Mucosa of descending colon (tissue), 3 donors: ENCODE measurements around the gene ARID1B. TPM values are rescaled to one million over a fixed set of nuclear protein-coding genes. Genes with fewer than 3 reads are reported as not detected.
"Not testable (repeated sequence)": the region's sequence is repeated elsewhere in the genome, so short reads cannot be mapped to it uniquely, and the experiment has no call there.

Experiments
- ATAC-seq: fragments of 200-7000 bp; cut with Tn5 transposase; one replicate; pipeline ENCODE4 v1.9.1; 2020; ENCODE audit warnings: mild to moderate bottlenecking, moderate library complexity
- DNase-seq, 3 donors: peaks; one replicate each; pipeline ENCODE4 v3.0.0-alpha.2; 2020
- H3K36me3 ChIP-seq: fragments of 200-600 bp; one replicate; pipeline ENCODE4 v1.8.0; 2021; ENCODE audit warnings: low read depth, mild to moderate bottlenecking
- H3K4me1 ChIP-seq: fragments of 200-600 bp; one replicate; pipeline ENCODE4 v1.8.0; 2021; ENCODE audit warnings: low read depth, mild to moderate bottlenecking
- H3K4me3 ChIP-seq: fragments of 200-600 bp; one replicate; pipeline ENCODE4 v1.8.0; 2021; ENCODE audit warnings: mild to moderate bottlenecking
- H3K9me3 ChIP-seq: fragments of 200-600 bp; one replicate; pipeline ENCODE4 v1.8.0; 2021; ENCODE audit warnings: mild to moderate bottlenecking
- CTCF ChIP-seq: fragments of 200-600 bp; IDR thresholded peaks from one replicate; pipeline ENCODE4 v1.8.0; 2022; ENCODE audit warnings: antibody characterized with exemption, mild to moderate bottlenecking
- intact Hi-C, 2 donors: fragments of 100-400 bp; cut with DNase I in 1 of 2; cut with micrococcal nuclease in 1 of 2; formaldehyde crosslinking; loops; one replicate each; pipeline versions ENCODE4 v1.11.0 to v1.11.1; 2022; cut with DNase I, micrococcal nuclease
- total RNA-seq, 3 donors: library from RNA; stranded (reverse); fragmentation: NEBNext Ultra II Directional in 2 of 3; extraction: Animal tissue kit (Norgen Biotek cat#: 25700) in 2 of 3; gene quantifications; one replicate each; pipeline versions ENCODE4 v1.2.1 to v1.2.4, GENCODE V29; 2021 to 2023
- donor health status: DM: no; HTN: no; CAD: no; lungs with moderate emphysema.
- donor health status: DM: no; HTN: no; CAD: no.
- donor health status: DM: no; HTN: yes; CAD: no.

Gene ARID1B
- total RNA-seq, 3 donors from 2014 or later = 71.8 to 102 (median 101) TPM

GRCh38 chr6:156943816-156944215 lies 166.6 kb downstream of the ARID1B start:
- DNase-seq = no peak
- Histone ChIP-seq H3K36me3 (no peaks in the 10 kb centered on the region), H3K9me3 (no peaks in the 10 kb centered on the region), H3K4me3 (no peak overlapping the region), H3K4me1 (no peaks in the 10 kb centered on the region)
- no peak for TF ChIP-seq CTCF
- no peak for ATAC-seq
- intact Hi-C loops = no loop called here

- ATAC-seq (no peak), DNase-seq (no peak)
- no peaks in the 10 kb centered on the region for H3K9me3 ChIP-seq
- intact Hi-C loops = no loop called here
- no peak overlapping the region for H3K4me3 ChIP-seq
- no peak for TF ChIP-seq CTCF
- peaks cover 5% of the 10 kb centered on the region for H3K4me1 ChIP-seq
- H3K36me3 ChIP-seq = no peaks in the 10 kb centered on the region
These were observed 167.2 kb downstream of the ARID1B start for GRCh38 chr6:156944412-156944811.

- intact Hi-C loops, H3K4me1 ChIP-seq, H3K4me3 ChIP-seq, H3K9me3 ChIP-seq, ATAC-seq, H3K36me3 ChIP-seq, DNase-seq: not testable (repeated sequence)
These were observed 168.6 kb downstream of the ARID1B start for GRCh38 chr6:156945789-156946172.

- H3K36me3 ChIP-seq = no peaks in the 10 kb centered on the region
- H3K4me3 ChIP-seq = no peak overlapping the region
- ATAC-seq = no peak
- no peaks in the 10 kb centered on the region for H3K9me3 ChIP-seq
- intact Hi-C loops = no loop called here
- no peak for DNase-seq
- no peak for TF ChIP-seq CTCF
- peaks cover 8% of the 10 kb centered on the region for H3K4me1 ChIP-seq
These were observed 169.3 kb downstream of the ARID1B start for GRCh38 chr6:156946370-156946936.

GRCh38 chr6:156948277-156948676 lies 171.1 kb downstream of the ARID1B start:
- intact Hi-C loops = no loop called here
- DNase-seq (no peak), ATAC-seq (no peak)
- Histone ChIP-seq H3K36me3 (no peaks in the 10 kb centered on the region), H3K4me3 (no peak overlapping the region), H3K4me1 (peaks cover 12% of the 10 kb centered on the region), H3K9me3 (no peaks in the 10 kb centered on the region)
- TF ChIP-seq CTCF = no peak

GRCh38 chr6:156948807-156949206 lies 171.6 kb downstream of the ARID1B start:
- no peaks in the 10 kb centered on the region for H3K36me3 ChIP-seq
- intact Hi-C loops = no loop called here
- no peak overlapping the region for H3K4me3 ChIP-seq
- no peaks in the 10 kb centered on the region for H3K9me3 ChIP-seq
- peaks cover 17% of the 10 kb centered on the region for H3K4me1 ChIP-seq
- ATAC-seq (peak; percentile 63), DNase-seq (no peak)
- no peak for TF ChIP-seq CTCF
